RWPE1 (cell line): ENCODE data around the gene LAMA4.

Experiments
- CTCF ChIA-PET: fragments of 350-600 bp; sonication (Branson Sonifier 250); formaldehyde crosslinking; extraction: SDS; loops from one replicate; lab custom pipeline; 2021; lab: Yijun Ruan, JAX
- POLR2A ChIA-PET: fragments of 400-600 bp; formaldehyde crosslinking; extraction: SDS; loops from one replicate; lab custom pipeline; 2020; ENCODE audit warnings: antibody characterized with exemption; ENCODE audit not compliant: low non-redundant PET; lab: Yijun Ruan, JAX
- DNase-seq: peaks from one replicate; pipeline ENCODE4 v3.0.0; 2012; ENCODE audit warnings: low spot score
- H3K27ac ChIP-seq: fragments of 450-650 bp; 2 replicates; pipeline ENCODE4 v1.5.1; 2017
- CTCF ChIP-seq: fragments of 450-650 bp; conservative IDR thresholded peaks from 2 replicates; pipeline ENCODE4 v1.5.1; 2017; ENCODE audit warnings: low read depth, mild to moderate bottlenecking

The LAMA4 gene

GRCh38 chr6:112148103-112148502 lies 106.3 kb downstream of the LAMA4 start:
- no peak for TF ChIP-seq CTCF
- ChIA-PET CTCF (interaction anchor here (0.5 kb wide), 1 partner anchor 10 kb away, joined by 5 read pairs; no protein-coding TSS in a partner anchor), POLR2A (no interaction called here)
- no peak overlapping the region for H3K27ac ChIP-seq
- no peak for DNase-seq

GRCh38 chr6:112145080-112145573 lies 109.2 kb downstream of the LAMA4 start:
- TF ChIP-seq CTCF = no peak
- ChIA-PET POLR2A (no interaction called here), CTCF (interaction anchor here (0.5 to 1.5 kb wide), 2 partner anchors 58 to 229 kb away, joined by 3 read pairs; partner anchors contain the start of genes FAM229B and TUBE1)
- H3K27ac ChIP-seq = no peak overlapping the region
- no peak for DNase-seq

GRCh38 chr6:112144145-112144926 lies 110.0 kb downstream of the LAMA4 start:
- POLR2A ChIA-PET = no interaction called here
- TF ChIP-seq CTCF = no peak
- H3K27ac ChIP-seq = no peak overlapping the region
- DNase-seq = no peak
- CTCF ChIA-PET = interaction anchor here (0.5 to 1.5 kb wide), 3 partner anchors 30 to 229 kb away, joined by 3 read pairs; partner anchors contain the start of genes FAM229B and TUBE1

GRCh38 chr6:112141707-112142106 lies 112.7 kb downstream of the LAMA4 start:
- POLR2A ChIA-PET = no interaction called here
- no peak for DNase-seq
- no peak for TF ChIP-seq CTCF
- H3K27ac ChIP-seq = no peak overlapping the region
- CTCF ChIA-PET = no interaction called here

- no peak overlapping the region for H3K27ac ChIP-seq
- POLR2A ChIA-PET = no interaction called here
- DNase-seq = no peak
- no peak for TF ChIP-seq CTCF
- CTCF ChIA-PET = interaction anchor here (0.7 kb wide), 2 partner anchors 9 to 22 kb away, joined by 5 to 6 read pairs; no protein-coding TSS in a partner anchor
These were observed 115.3 kb downstream of the LAMA4 start for GRCh38 chr6:112139052-112139451.

GRCh38 chr6:112130878-112131277 lies 123.5 kb downstream of the LAMA4 start:
- DNase-seq = peak; percentile 9
- TF ChIP-seq CTCF = no peak
- ChIA-PET POLR2A (interaction anchor here (0.5 kb wide), 1 partner anchor 35 kb away, joined by 5 read pairs; no protein-coding TSS in a partner anchor), CTCF (interaction anchor here (1.2 kb wide), 1 partner anchor 32 kb away, joined by 3 read pairs; no protein-coding TSS in a partner anchor)
- no peak overlapping the region for H3K27ac ChIP-seq
